H1 (cell line): ENCODE results near the gene RARA. TPM values are rescaled to one million over a fixed set of nuclear protein-coding genes. Genes with fewer than 3 reads are reported as not detected.

ENCODE experiments used
- CHD7 ChIP-seq: fragments of 300-600 bp; sonication (generic); IDR thresholded peaks from 2 replicates; pipeline ENCODE4 v1.7.1; 2012; ENCODE audit warnings: low read length, moderate library complexity, mild to moderate bottlenecking, inconsistent platforms; ENCODE audit not compliant: insufficient replicate concordance
- EP300 ChIP-seq, 2 experiments: IDR thresholded peaks; 1 replicate in 1 of 2; 2 replicates in 1 of 2; pipeline ENCODE4 v1.6.1; 2011 to 2012; ENCODE audit warnings: low read depth in 2 of 2, low read length in 2 of 2, mild to moderate bottlenecking in 2 of 2, borderline replicate concordance in 1 of 2, inconsistent platforms in 1 of 2, moderate library complexity in 1 of 2
- FOSL1 ChIP-seq: IDR thresholded peaks from 2 replicates; pipeline ENCODE4 v1.6.1; 2011; ENCODE audit warnings: mild to moderate bottlenecking, low read depth, low read length, moderate library complexity; ENCODE audit not compliant: insufficient read depth
- HDAC6 ChIP-seq: IDR thresholded peaks from one replicate; pipeline ENCODE4 v1.7.1; 2012; ENCODE audit warnings: low read depth, mild to moderate bottlenecking, inconsistent platforms, low read length, moderate library complexity
- NRF1 ChIP-seq: IDR thresholded peaks from 2 replicates; pipeline ENCODE4 v1.6.1; 2011; ENCODE audit warnings: mild to moderate bottlenecking, low read depth, low read length, improper control_type of control experiment
- POLR2AphosphoS5 ChIP-seq: IDR thresholded peaks from 2 replicates; pipeline ENCODE4 v1.6.1; 2011; ENCODE audit warnings: low read depth, low read length
- RFX5 ChIP-seq: IDR thresholded peaks from 2 replicates; pipeline ENCODE4 v1.6.1; 2011; ENCODE audit warnings: low read depth, low read length, improper control_type of control experiment, borderline replicate concordance
- RXRA ChIP-seq: IDR thresholded peaks from 2 replicates; pipeline ENCODE4 v1.6.1; 2011; ENCODE audit warnings: low read depth, mild to moderate bottlenecking, low read length, moderate library complexity; ENCODE audit not compliant: insufficient read depth
- SIN3A ChIP-seq, 2 experiments: IDR thresholded peaks in 1 of 2; conservative IDR thresholded peaks in 1 of 2; 2 replicates each; pipeline ENCODE4 v1.6.1; 2011 to 2012; ENCODE audit warnings: low read length in 2 of 2, improper control_type of control experiment in 1 of 2, low read depth in 1 of 2, mild to moderate bottlenecking in 1 of 2
- SP4 ChIP-seq: IDR thresholded peaks from 2 replicates; pipeline ENCODE4 v1.6.1; 2012; ENCODE audit warnings: low read length, inconsistent platforms
- TBP ChIP-seq: IDR thresholded peaks from 2 replicates; pipeline ENCODE4 v1.6.1; 2011; ENCODE audit warnings: low read depth, low read length, improper control_type of control experiment
- polyA plus RNA-seq, 7 experiments: library from polyadenylated mRNA; depleted of rRNA in 3 of 7; stranded (reverse) in 5 of 7; unstranded in 2 of 7; fragments of >200 nt in 5 of 7; fragments of 200-250 nt in 2 of 7; gene quantifications; 1 replicate in 5 of 7; 2 replicates in 1 of 7; 4 replicates in 1 of 7; pipeline versions ENCODE4 v1.2.1 to v1.2.3, GENCODE V29; 2011 to 2013; ENCODE audit warnings: missing spikeins in 2 of 7, mixed read lengths in 2 of 7
- total RNA-seq: library from RNA; stranded (reverse); fragmentation: NEBNext Ultra II Directional; extraction: Animal tissue kit (Norgen Biotek cat#: 25700); gene quantifications from 2 replicates; pipeline ENCODE4 v1.2.1, GENCODE V29; 2021

Gene RARA
- total and polyA plus RNA-seq, 2 of the 8 experiments (the other 6 are each of a cell fraction or from before 2014, with no cell fraction given): 4.4 to 16.5 TPM

- no peak for TF ChIP-seq CHD7
- no peak for TF ChIP-seq NRF1
- no peak for TF ChIP-seq TBP
- TF ChIP-seq SIN3A (conservative IDR thresholded peaks at IDR 0.05 in 1 of 2, IDR thresholded peaks at IDR 0.05 in 1 of 2; ENCODE audit: low read depth in 1 of 2, low read length in 2 of 2): no peak
- TF ChIP-seq HDAC6: no peak
- TF ChIP-seq EP300 (IDR thresholded peaks at IDR 0.05; ENCODE audit: borderline replicate concordance in 1 of 2, low read depth in 2 of 2, low read length in 2 of 2): no peak
- no peak for TF ChIP-seq POLR2AphosphoS5
- no peak for TF ChIP-seq RXRA
- no peak for TF ChIP-seq RFX5
- no peak for TF ChIP-seq FOSL1
- TF ChIP-seq SP4: no peak
Observed at GRCh38 chr17:40377832-40378231, 68.9 kb downstream of the RARA start (continued).
